Left lung (tissue), 10 donors: ENCODE measurements around the gene LMX1B. TPM values are rescaled to one million over a fixed set of nuclear protein-coding genes. Genes with fewer than 3 reads are reported as not detected.

Experiments used
- ATAC-seq: fragments of 200-7000 bp; cut with Tn5 transposase; one replicate; pipeline ENCODE4 v1.9.1; 2020; ENCODE audit warnings: moderate library complexity
- DNase-seq, 4 donors: peaks; one replicate each; pipeline ENCODE4 v3.0.0-alpha.2; 2013 to 2020
- H3K27ac ChIP-seq, 2 donors: fragments of 200-600 bp; sonication (generic) in 1 of 2; one replicate each; pipeline versions ENCODE4 v1.5.0 to v1.8.0; 2020 to 2021
- H3K27me3 ChIP-seq, 2 donors: fragments of 200-600 bp; sonication (generic) in 1 of 2; one replicate each; pipeline versions ENCODE4 v1.5.0 to v1.8.0; 2020 to 2021
- H3K36me3 ChIP-seq, 2 donors: fragments of 200-600 bp; sonication (generic) in 1 of 2; one replicate each; pipeline versions ENCODE4 v1.5.0 to v1.8.0; 2020 to 2021
- H3K4me1 ChIP-seq, 2 donors: fragments of 200-600 bp; one replicate each; pipeline ENCODE4 v1.8.0; 2021
- H3K4me3 ChIP-seq, 2 donors: fragments of 200-600 bp; sonication (generic) in 1 of 2; one replicate each; pipeline versions ENCODE4 v1.5.0 to v1.8.0; 2020 to 2021; ENCODE audit warnings: mild to moderate bottlenecking in 1 of 2
- H3K9me3 ChIP-seq, 2 donors: fragments of 200-600 bp; sonication (generic) in 1 of 2; one replicate each; pipeline versions ENCODE4 v1.5.0 to v1.8.0; 2020 to 2021
- intact Hi-C, 2 donors: fragments of 100-400 bp; cut with DNase I; formaldehyde crosslinking; loops; one replicate each; pipeline versions ENCODE4 v1.11.2 to v1.14.2; 2022
- polyA plus RNA-seq, 6 donors: library from polyadenylated mRNA; unstranded; fragments of 120-200 nt; gene quantifications; one replicate each; pipeline ENCODE4 v1.2.1, GENCODE V29; 2013; ENCODE audit not compliant: insufficient read length in 6 of 6
- total RNA-seq, 2 donors: library from RNA; stranded (reverse); fragmentation: NEBNext Ultra II Directional; extraction: Animal tissue kit (Norgen Biotek cat#: 25700); gene quantifications; one replicate each; pipeline ENCODE4 v1.2.1, GENCODE V29; 2021
- TF ChIP-seq, protein P1 (sequence below), 2 donors: fragments of 200-600 bp; sonication (generic) in 1 of 2; IDR thresholded peaks; one replicate each; pipeline versions ENCODE4 v1.5.0 to v1.8.0; 2021; ENCODE audit warnings: antibody characterized with exemption in 2 of 2
- donor health status: DM: no; HTN: yes; CAD: no.
- donor health status: DM: no; HTN: no; CAD: no.

Gene LMX1B
- total and polyA plus RNA-seq, 8 donors = 0.05 to 0.31 (median 0.20) TPM; not detected in 1

- H3K4me1 ChIP-seq = no peaks in the 10 kb centered on the region
- peak in 2 of 4 donors; percentile 80 to 84 for DNase-seq
- H3K36me3 ChIP-seq = no peaks in the 10 kb centered on the region
- ATAC-seq = no peak
- H3K9me3 ChIP-seq = no peaks in the 10 kb centered on the region
- H3K27ac ChIP-seq = no peak overlapping the region
- TF ChIP-seq, protein P1, sequence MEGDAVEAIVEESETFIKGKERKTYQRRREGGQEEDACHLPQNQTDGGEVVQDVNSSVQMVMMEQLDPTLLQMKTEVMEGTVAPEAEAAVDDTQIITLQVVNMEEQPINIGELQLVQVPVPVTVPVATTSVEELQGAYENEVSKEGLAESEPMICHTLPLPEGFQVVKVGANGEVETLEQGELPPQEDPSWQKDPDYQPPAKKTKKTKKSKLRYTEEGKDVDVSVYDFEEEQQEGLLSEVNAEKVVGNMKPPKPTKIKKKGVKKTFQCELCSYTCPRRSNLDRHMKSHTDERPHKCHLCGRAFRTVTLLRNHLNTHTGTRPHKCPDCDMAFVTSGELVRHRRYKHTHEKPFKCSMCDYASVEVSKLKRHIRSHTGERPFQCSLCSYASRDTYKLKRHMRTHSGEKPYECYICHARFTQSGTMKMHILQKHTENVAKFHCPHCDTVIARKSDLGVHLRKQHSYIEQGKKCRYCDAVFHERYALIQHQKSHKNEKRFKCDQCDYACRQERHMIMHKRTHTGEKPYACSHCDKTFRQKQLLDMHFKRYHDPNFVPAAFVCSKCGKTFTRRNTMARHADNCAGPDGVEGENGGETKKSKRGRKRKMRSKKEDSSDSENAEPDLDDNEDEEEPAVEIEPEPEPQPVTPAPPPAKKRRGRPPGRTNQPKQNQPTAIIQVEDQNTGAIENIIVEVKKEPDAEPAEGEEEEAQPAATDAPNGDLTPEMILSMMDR (IDR thresholded peaks at IDR 0.05) = no peak
- peaks cover 35 to 100% of the 10 kb centered on the region in 2 donors for H3K27me3 ChIP-seq
- intact Hi-C loops = no loop called here
- no peak overlapping the region for H3K4me3 ChIP-seq
These were observed 69.4 kb downstream of the LMX1B start for GRCh38 chr9:126682928-126683697.

DNA sequence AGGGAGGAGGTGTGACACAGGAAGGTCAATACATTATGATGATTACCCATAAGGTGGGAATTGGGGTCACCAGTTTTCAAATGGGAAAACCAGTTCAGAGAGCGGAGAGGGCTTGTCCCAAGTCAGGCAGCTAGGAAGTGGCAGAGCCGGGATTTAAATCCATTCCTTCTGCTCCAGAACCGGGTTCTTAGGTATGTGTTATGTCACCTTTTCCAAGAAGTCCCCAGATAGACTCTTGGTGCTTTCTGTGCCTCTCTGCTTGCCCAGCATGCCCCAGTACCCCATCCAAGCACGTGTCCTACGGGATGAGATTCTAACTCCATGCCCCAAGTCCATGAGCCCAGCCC lies 69.9 kb downstream of the LMX1B start:
- Histone ChIP-seq H3K4me1 (no peaks in the 10 kb centered on the region), H3K9me3 (no peaks in the 10 kb centered on the region), H3K4me3 (no peak overlapping the region), H3K36me3 (no peaks in the 10 kb centered on the region), H3K27me3 (peaks cover 35 to 100% of the 10 kb centered on the region in 2 donors), H3K27ac (no peak overlapping the region)
- intact Hi-C loops = no loop called here
- TF ChIP-seq, protein P1 (IDR thresholded peaks at IDR 0.05) = no peak
- DNase-seq = no peak
- ATAC-seq = no peak

DNA sequence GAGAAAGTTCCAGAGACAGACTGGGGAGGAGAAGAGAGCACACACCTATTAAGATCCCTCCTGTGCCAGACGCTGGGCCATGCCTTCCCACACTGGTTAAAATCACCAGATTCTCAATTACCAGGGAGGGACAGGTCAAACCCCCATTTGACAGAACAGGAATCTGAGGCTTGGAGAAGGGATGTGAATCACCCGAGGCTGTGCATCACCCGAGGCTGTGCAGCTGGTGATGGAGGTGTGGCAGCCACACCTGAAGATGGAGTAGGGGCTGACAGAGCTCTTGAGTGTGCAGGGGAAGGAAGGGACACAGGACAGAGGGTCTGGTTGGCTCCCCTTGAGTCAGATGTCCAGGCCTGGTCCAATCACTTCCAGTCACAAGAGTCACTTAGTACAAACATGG lies 70.6 kb downstream of the LMX1B start:
- no peak overlapping the region for H3K27ac ChIP-seq
- intact Hi-C loops = no loop called here
- DNase-seq (no peak), ATAC-seq (no peak)
- H3K27me3 ChIP-seq = peaks cover 41 to 100% of the 10 kb centered on the region in 2 donors
- H3K9me3 ChIP-seq = no peaks in the 10 kb centered on the region
- H3K36me3 ChIP-seq = no peaks in the 10 kb centered on the region
- no peak overlapping the region for H3K4me3 ChIP-seq
- H3K4me1 ChIP-seq = no peaks in the 10 kb centered on the region
- TF ChIP-seq, protein P1 (IDR thresholded peaks at IDR 0.05) = no peak

GRCh38 chr9:126684965-126685465 lies 71.3 kb downstream of the LMX1B start:
- no peak overlapping the region for H3K4me3 ChIP-seq
- ATAC-seq = no peak
- peaks cover 43 to 100% of the 10 kb centered on the region in 2 donors for H3K27me3 ChIP-seq
- no peaks in the 10 kb centered on the region for H3K36me3 ChIP-seq
- H3K27ac ChIP-seq = no peak overlapping the region
- intact Hi-C loops = no loop called here
- no peaks in the 10 kb centered on the region for H3K9me3 ChIP-seq
- no peak for DNase-seq
- no peaks in the 10 kb centered on the region for H3K4me1 ChIP-seq
- TF ChIP-seq, protein P1 (IDR thresholded peaks at IDR 0.05) = no peak

GRCh38 chr9:126687930-126688461 lies 74.3 kb downstream of the LMX1B start:
- Histone ChIP-seq H3K4me3 (no peak overlapping the region), H3K9me3 (no peaks in the 10 kb centered on the region), H3K4me1 (no peaks in the 10 kb centered on the region), H3K27me3 (peaks cover 32 to 95% of the 10 kb centered on the region in 2 donors), H3K36me3 (no peaks in the 10 kb centered on the region), H3K27ac (no peak overlapping the region)
- ATAC-seq (no peak), DNase-seq (peak in 1 of 4 donors; percentile 69)
- TF ChIP-seq, protein P1 (IDR thresholded peaks at IDR 0.05) = no peak
- intact Hi-C loops = no loop called here
